GM20000 (cell line): ENCODE data around the gene NOD1.
"Not testable (repeated sequence)": the region's sequence is repeated elsewhere in the genome, so short reads cannot be mapped to it uniquely, and the experiment has no call there.

ENCODE experiments used
- DNase-seq: peaks from one replicate; pipeline ENCODE4 v3.0.0; 2012; ENCODE audit warnings: low spot score
- TF ChIP-seq, protein P1 (sequence below): IDR thresholded peaks from 2 replicates; pipeline ENCODE4 v1.5.1; 2012; ENCODE audit warnings: mild to moderate bottlenecking, control low read depth; ENCODE audit errors: extremely low read depth, missing control alignments

NOD1 gene

DNA sequence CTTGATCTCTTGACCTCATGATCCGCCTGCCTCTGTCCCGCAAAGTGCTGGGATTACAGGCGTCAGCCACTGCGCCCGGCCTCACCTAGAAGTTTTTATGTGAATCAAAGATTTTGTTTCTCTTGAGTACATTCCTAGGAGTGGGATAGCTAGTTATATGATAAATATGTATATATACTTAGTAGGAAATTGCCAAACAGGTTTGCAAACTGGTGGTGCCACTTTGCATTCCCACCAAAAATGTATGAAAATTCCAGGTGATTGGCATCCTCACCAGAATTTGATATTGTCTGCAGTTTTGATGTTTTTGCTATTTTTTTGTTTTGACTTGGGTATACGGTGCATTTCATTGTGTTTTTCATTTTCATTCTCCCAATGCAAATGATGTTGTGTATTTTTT is 86.8 kb downstream of the NOD1 start:
- TF ChIP-seq, protein P1, sequence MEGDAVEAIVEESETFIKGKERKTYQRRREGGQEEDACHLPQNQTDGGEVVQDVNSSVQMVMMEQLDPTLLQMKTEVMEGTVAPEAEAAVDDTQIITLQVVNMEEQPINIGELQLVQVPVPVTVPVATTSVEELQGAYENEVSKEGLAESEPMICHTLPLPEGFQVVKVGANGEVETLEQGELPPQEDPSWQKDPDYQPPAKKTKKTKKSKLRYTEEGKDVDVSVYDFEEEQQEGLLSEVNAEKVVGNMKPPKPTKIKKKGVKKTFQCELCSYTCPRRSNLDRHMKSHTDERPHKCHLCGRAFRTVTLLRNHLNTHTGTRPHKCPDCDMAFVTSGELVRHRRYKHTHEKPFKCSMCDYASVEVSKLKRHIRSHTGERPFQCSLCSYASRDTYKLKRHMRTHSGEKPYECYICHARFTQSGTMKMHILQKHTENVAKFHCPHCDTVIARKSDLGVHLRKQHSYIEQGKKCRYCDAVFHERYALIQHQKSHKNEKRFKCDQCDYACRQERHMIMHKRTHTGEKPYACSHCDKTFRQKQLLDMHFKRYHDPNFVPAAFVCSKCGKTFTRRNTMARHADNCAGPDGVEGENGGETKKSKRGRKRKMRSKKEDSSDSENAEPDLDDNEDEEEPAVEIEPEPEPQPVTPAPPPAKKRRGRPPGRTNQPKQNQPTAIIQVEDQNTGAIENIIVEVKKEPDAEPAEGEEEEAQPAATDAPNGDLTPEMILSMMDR = no peak
- no peak for DNase-seq

GRCh38 chr7:30390736-30391636 is 87.6 kb downstream of the NOD1 start:
- TF ChIP-seq, protein P1 = no peak
- DNase-seq = no peak

DNA sequence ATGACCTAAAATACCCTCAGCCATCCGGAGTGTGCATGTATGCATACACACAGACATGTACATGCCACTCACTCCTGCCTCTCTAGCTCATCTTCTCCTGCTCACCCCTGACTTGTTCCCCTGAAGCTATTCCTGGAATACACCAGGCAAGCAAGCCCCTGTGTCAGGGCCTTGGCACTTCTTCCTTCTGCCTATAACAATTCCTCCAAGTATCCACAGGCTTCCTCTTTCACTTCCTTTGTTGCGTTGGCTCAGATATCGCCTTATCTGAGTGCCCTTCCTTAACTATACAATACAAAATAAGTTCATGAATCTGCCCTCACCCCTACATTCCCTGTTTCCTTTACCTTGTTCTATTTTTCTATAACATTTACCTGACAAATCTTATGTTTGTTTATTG is 88.8 kb downstream of the NOD1 start:
- TF ChIP-seq, protein P1 = no peak
- no peak for DNase-seq

GRCh38 chr7:30382607-30383006 is 96.0 kb downstream of the NOD1 start:
- no peak for DNase-seq
- TF ChIP-seq, protein P1 = no peak

DNA sequence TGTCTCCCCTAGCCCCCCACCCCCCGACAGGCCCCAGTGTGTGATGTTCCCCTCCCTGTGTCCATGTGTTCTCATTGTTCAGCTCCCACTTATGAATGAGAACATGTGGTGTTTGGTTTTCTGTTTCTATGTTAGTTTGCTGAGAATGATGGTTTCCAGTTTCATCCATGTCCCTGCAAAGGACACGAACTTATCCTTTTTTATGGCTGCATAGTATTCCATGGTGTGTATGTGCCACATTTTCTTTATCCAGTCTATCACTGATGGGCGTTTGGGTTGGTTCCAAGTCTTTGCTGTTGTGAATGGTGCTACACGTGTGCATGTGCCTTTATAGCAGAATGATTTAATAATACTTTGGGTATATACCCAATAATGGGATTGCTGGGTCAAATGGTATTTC is 97.8 kb downstream of the NOD1 start:
- not testable (repeated sequence) for DNase-seq

GRCh38 chr7:30380294-30380693 is 98.3 kb downstream of the NOD1 start:
- TF ChIP-seq, protein P1 = no peak
- DNase-seq = no peak

DNA sequence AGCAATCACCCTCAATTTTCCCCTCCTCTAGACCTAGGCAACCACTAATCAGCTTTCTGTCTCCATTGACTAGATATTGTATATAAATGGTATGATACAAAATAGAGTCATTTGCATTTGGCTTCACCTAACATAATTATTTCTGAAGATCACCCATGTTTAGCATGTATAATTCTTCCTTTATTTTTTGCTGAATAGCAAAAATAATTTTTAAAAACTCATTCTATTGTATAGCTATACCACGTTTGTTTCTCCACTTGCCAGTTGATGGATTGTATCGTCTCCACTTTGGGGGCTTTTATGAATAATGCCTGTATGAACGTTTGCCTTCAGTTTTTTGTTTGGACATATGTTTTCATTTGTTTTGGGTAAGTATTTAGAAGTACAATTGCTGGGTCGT is 98.8 kb downstream of the NOD1 start:
- TF ChIP-seq, protein P1 = no peak
- DNase-seq = no peak

- DNase-seq = no peak
- TF ChIP-seq, protein P1 = no peak
These were observed 99.5 kb downstream of the NOD1 start for GRCh38 chr7:30379131-30379530.
